Neural progenitor cell (in vitro differentiated cells): ENCODE data around the gene NDUFB2. TPM values are rescaled to one million over a fixed set of nuclear protein-coding genes. Genes with fewer than 3 reads are reported as not detected.
"Not testable (repeated sequence)": the region's sequence is repeated elsewhere in the genome, so short reads cannot be mapped to it uniquely, and the experiment has no call there.

Source experiments
- DNase-seq: peaks from one replicate; pipeline ENCODE4 v3.0.0-alpha.2; 2016; ENCODE audit warnings: low spot score
- H2AFZ ChIP-seq: fragments of 200-600 bp; sonication (generic); replicated peaks from 2 replicates; pipeline ENCODE4 v1.6.1; 2016; ENCODE audit warnings: antibody characterized with exemption
- H3F3A ChIP-seq: fragments of 200-600 bp; sonication (generic); 2 replicates; pipeline ENCODE4 v1.6.1; 2016; ENCODE audit warnings: antibody characterized with exemption, low read depth
- H3K27ac ChIP-seq: fragments of 200-600 bp; sonication (generic); 2 replicates; pipeline ENCODE4 v1.5.1; 2016; ENCODE audit warnings: mild to moderate bottlenecking
- H3K27me3 ChIP-seq: fragments of 200-600 bp; sonication (generic); 2 replicates; pipeline ENCODE4 v1.6.1; 2016; ENCODE audit warnings: mild to moderate bottlenecking, moderate library complexity
- H3K36me3 ChIP-seq: fragments of 200-600 bp; sonication (generic); 2 replicates; pipeline ENCODE4 v1.5.1; 2016
- H3K4me1 ChIP-seq: fragments of 200-600 bp; sonication (generic); 2 replicates; pipeline ENCODE4 v1.6.1; 2016; ENCODE audit warnings: mixed run types
- H3K4me2 ChIP-seq: fragments of 200-600 bp; sonication (generic); 2 replicates; pipeline ENCODE4 v1.6.1; 2016
- H3K4me3 ChIP-seq: fragments of 200-600 bp; sonication (generic); 2 replicates; pipeline ENCODE4 v1.5.1; 2016
- H3K79me2 ChIP-seq: fragments of 200-600 bp; sonication (generic); 2 replicates; pipeline ENCODE4 v1.6.1; 2016; ENCODE audit warnings: low read depth
- H3K9ac ChIP-seq: fragments of 200-600 bp; sonication (generic); 2 replicates; pipeline ENCODE4 v1.6.1; 2016
- H3K9me3 ChIP-seq: fragments of 200-600 bp; sonication (generic); 2 replicates; pipeline ENCODE4 v1.5.1; 2016; ENCODE audit warnings: low read depth
- H4K20me1 ChIP-seq: fragments of 200-600 bp; sonication (generic); 2 replicates; pipeline ENCODE4 v1.6.1; 2016; ENCODE audit warnings: low read depth
- H3K27ac Mint-ChIP-seq: 3 replicates; pipeline ENCODE4 v1.8.0; 2021; ENCODE audit warnings: mixed read lengths
- H3K27me3 Mint-ChIP-seq: 2 replicates; pipeline ENCODE4 v1.8.0; 2022; ENCODE audit warnings: low read depth, mild to moderate bottlenecking, inconsistent platforms, moderate library complexity, mixed read lengths; ENCODE audit not compliant: insufficient read depth
- H3K36me3 Mint-ChIP-seq: 3 replicates; pipeline ENCODE4 v1.8.0; 2021; ENCODE audit warnings: mixed read lengths
- H3K4me1 Mint-ChIP-seq: 3 replicates; pipeline ENCODE4 v1.8.0; 2021; ENCODE audit warnings: mixed read lengths
- H3K4me3 Mint-ChIP-seq: 3 replicates; pipeline ENCODE4 v1.8.0; 2021; ENCODE audit warnings: mild to moderate bottlenecking, moderate library complexity, mixed read lengths
- H3K9me3 Mint-ChIP-seq: 3 replicates; pipeline ENCODE4 v1.8.0; 2020; ENCODE audit warnings: mixed read lengths
- CTCF ChIP-seq: fragments of 200-600 bp; sonication (generic); IDR thresholded peaks from 2 replicates; pipeline ENCODE4 v1.5.1; 2017; ENCODE audit warnings: antibody characterized with exemption, mild to moderate bottlenecking
- EZH2 ChIP-seq: fragments of 200-600 bp; sonication (generic); IDR thresholded peaks from 2 replicates; pipeline ENCODE4 v1.6.1; 2017; ENCODE audit warnings: antibody characterized with exemption, mild to moderate bottlenecking, moderate library complexity
- EZH2phosphoT487 ChIP-seq: fragments of 200-600 bp; sonication (generic); IDR thresholded peaks from 2 replicates; pipeline ENCODE4 v1.6.1; 2017; ENCODE audit warnings: antibody characterized with exemption
- total RNA-seq: library from RNA; depleted of rRNA; stranded (reverse); fragments of >200 nt; gene quantifications from 2 replicates; pipeline ENCODE4 v1.2.3, GENCODE V29; 2015; ENCODE audit warnings: low replicate concordance

NDUFB2 gene
- total RNA-seq, 1 donor from 2014 or later: 241 TPM

GRCh38 chr7:140657891-140658290, 38.6 kb upstream of the NDUFB2 start:
- no peak for TF ChIP-seq CTCF
- TF ChIP-seq EZH2phosphoT487: no peak
- no peak for TF ChIP-seq EZH2
- no peak for DNase-seq
- Histone ChIP-seq H3K79me2 (no peaks in the 10 kb centered on the region), H3K27ac (no peak overlapping the region), H3K4me1 (no peaks in the 10 kb centered on the region), H4K20me1 (no peaks in the 10 kb centered on the region), H3K9ac (no peak overlapping the region), H3K4me3 (no peak overlapping the region), H3K27me3 (no peaks in the 10 kb centered on the region), H3K36me3 (no peaks in the 10 kb centered on the region), H3K9me3 (no peaks in the 10 kb centered on the region), H3F3A (no peaks in the 10 kb centered on the region), H3K4me2 (no peak overlapping the region), H2AFZ (no peak overlapping the region)
- Mint-ChIP-seq H3K9me3 (no peaks in the 10 kb centered on the region), H3K27me3 (no peaks in the 10 kb centered on the region), H3K27ac (no peak overlapping the region), H3K4me3 (no peak overlapping the region), H3K4me1 (peaks cover 2% of the 10 kb centered on the region), H3K36me3 (no peaks in the 10 kb centered on the region)

GRCh38 chr7:140659856-140660255, 36.7 kb upstream of the NDUFB2 start:
- no peak overlapping the region for H2AFZ ChIP-seq
- Mint-ChIP-seq H3K27me3 (peaks cover 2% of the 10 kb centered on the region), H3K9me3 (no peaks in the 10 kb centered on the region), H3K4me1 (no peaks in the 10 kb centered on the region), H3K27ac (no peak overlapping the region), H3K4me3 (no peak overlapping the region), H3K36me3 (no peaks in the 10 kb centered on the region)
- DNase-seq: no peak
- no peaks in the 10 kb centered on the region for H4K20me1 ChIP-seq
- no peak overlapping the region for H3K9ac ChIP-seq
- no peak overlapping the region for H3K27ac ChIP-seq
- H3F3A ChIP-seq: no peaks in the 10 kb centered on the region
- H3K9me3 ChIP-seq: no peaks in the 10 kb centered on the region
- no peaks in the 10 kb centered on the region for H3K27me3 ChIP-seq
- no peak overlapping the region for H3K4me3 ChIP-seq
- no peaks in the 10 kb centered on the region for H3K4me1 ChIP-seq
- no peaks in the 10 kb centered on the region for H3K79me2 ChIP-seq
- no peaks in the 10 kb centered on the region for H3K36me3 ChIP-seq
- TF ChIP-seq EZH2phosphoT487 (no peak), CTCF (no peak), EZH2 (no peak)
- no peak overlapping the region for H3K4me2 ChIP-seq

DNA sequence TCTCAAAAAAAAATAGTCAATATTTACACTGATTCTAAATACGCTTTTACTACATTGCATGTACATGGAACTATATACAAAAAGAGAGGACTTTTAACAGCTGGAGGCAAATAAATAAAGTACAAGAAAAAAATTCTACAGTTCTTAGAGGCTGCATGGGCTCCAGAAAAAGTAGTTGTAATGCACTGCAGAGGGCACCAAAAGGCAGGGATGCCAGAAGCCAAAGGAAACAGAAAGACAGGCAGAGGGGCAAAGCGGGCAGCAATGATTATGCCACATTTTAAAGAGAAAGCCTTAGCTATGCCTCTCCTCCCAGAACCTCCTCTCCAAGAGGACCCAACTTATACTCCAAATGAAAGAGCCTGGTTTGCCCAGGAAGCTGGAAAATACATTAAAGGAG, 35.4 kb upstream of the NDUFB2 start:
- Histone ChIP-seq H3K27me3 (no peaks in the 10 kb centered on the region), H3K36me3 (no peaks in the 10 kb centered on the region), H4K20me1 (no peaks in the 10 kb centered on the region), H3K4me2 (no peak overlapping the region), H3K9me3 (no peaks in the 10 kb centered on the region), H2AFZ (no peak overlapping the region), H3K79me2 (no peaks in the 10 kb centered on the region), H3K4me3 (no peak overlapping the region), H3K9ac (no peak overlapping the region), H3K27ac (no peak overlapping the region), H3F3A (no peaks in the 10 kb centered on the region), H3K4me1 (no peaks in the 10 kb centered on the region)
- Mint-ChIP-seq H3K27me3 (peaks cover 2% of the 10 kb centered on the region), H3K27ac (no peak overlapping the region), H3K9me3 (no peaks in the 10 kb centered on the region), H3K4me1 (no peaks in the 10 kb centered on the region), H3K36me3 (no peaks in the 10 kb centered on the region), H3K4me3 (no peak overlapping the region)
- TF ChIP-seq CTCF (peak; percentile 12), EZH2 (no peak), EZH2phosphoT487 (no peak)
- no peak for DNase-seq

- not testable (repeated sequence) for H3K27ac Mint-ChIP-seq, H3K36me3 Mint-ChIP-seq, H2AFZ ChIP-seq, H3K4me2 ChIP-seq, H3K27me3 Mint-ChIP-seq, H3K4me3 Mint-ChIP-seq, H3K9me3 ChIP-seq, H3K9me3 Mint-ChIP-seq, H4K20me1 ChIP-seq, H3K27ac ChIP-seq, H3F3A ChIP-seq, H3K9ac ChIP-seq, DNase-seq, H3K79me2 ChIP-seq, H3K4me1 ChIP-seq, H3K27me3 ChIP-seq, H3K36me3 ChIP-seq, H3K4me3 ChIP-seq, H3K4me1 Mint-ChIP-seq
Observed at GRCh38 chr7:140662938-140663337, 33.6 kb upstream of the NDUFB2 start.
